Activated T-cell treated with anti-CD3 and anti-CD28 coated beads, Interleukin-2, amount 50 U/mL, for 72 hours (primary cell): ENCODE data around the gene GDPD3. TPM values are rescaled to one million over a fixed set of nuclear protein-coding genes. Genes with fewer than 3 reads are reported as not detected.

ENCODE experiments used
- ATAC-seq, 2 donors: fragments of 150-1000 bp; cut with Tn5 transposase; replicated peaks in 1 of 2; 2 replicates each; pipeline ENCODE4 v1.10.0; 2021; ENCODE audit warnings: moderate library complexity in 2 of 2, mild to moderate bottlenecking in 1 of 2
- DNase-seq, 2 donors: peaks; one replicate each; pipeline ENCODE4 v3.0.0; 2021 to 2022; ENCODE audit warnings: mixed read lengths in 1 of 2
- H3K27ac Mint-ChIP-seq: one replicate; pipeline ENCODE4 v1.8.0; 2022; ENCODE audit warnings: mild to moderate bottlenecking, moderate library complexity, mixed read lengths
- H3K27me3 Mint-ChIP-seq: one replicate; pipeline ENCODE4 v1.8.0; 2022; ENCODE audit warnings: low read depth, mixed read lengths
- H3K36me3 Mint-ChIP-seq, 2 donors: one replicate each; pipeline ENCODE4 v1.8.0; 2022; ENCODE audit warnings: mixed read lengths in 2 of 2, mild to moderate bottlenecking in 1 of 2; ENCODE audit not compliant: insufficient read depth in 2 of 2
- H3K4me1 Mint-ChIP-seq: one replicate; pipeline ENCODE4 v1.8.0; 2022; ENCODE audit warnings: low read depth, mixed read lengths
- H3K4me3 Mint-ChIP-seq, 2 donors: one replicate each; pipeline ENCODE4 v1.8.0; 2022; ENCODE audit warnings: mild to moderate bottlenecking in 2 of 2, mixed read lengths in 2 of 2, moderate library complexity in 2 of 2
- H3K9me3 Mint-ChIP-seq, 2 donors: one replicate each; pipeline ENCODE4 v1.8.0; 2022; ENCODE audit warnings: mixed read lengths in 2 of 2
- total RNA-seq, 2 donors: library from RNA; stranded (reverse); gene quantifications; one replicate each; pipeline ENCODE4 v1.2.3, GENCODE V29; 2022

The GDPD3 gene, protein sequence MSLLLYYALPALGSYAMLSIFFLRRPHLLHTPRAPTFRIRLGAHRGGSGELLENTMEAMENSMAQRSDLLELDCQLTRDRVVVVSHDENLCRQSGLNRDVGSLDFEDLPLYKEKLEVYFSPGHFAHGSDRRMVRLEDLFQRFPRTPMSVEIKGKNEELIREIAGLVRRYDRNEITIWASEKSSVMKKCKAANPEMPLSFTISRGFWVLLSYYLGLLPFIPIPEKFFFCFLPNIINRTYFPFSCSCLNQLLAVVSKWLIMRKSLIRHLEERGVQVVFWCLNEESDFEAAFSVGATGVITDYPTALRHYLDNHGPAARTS
- total RNA-seq = 10 to 100 TPM; 13.9 to 20.5 TPM

DNA sequence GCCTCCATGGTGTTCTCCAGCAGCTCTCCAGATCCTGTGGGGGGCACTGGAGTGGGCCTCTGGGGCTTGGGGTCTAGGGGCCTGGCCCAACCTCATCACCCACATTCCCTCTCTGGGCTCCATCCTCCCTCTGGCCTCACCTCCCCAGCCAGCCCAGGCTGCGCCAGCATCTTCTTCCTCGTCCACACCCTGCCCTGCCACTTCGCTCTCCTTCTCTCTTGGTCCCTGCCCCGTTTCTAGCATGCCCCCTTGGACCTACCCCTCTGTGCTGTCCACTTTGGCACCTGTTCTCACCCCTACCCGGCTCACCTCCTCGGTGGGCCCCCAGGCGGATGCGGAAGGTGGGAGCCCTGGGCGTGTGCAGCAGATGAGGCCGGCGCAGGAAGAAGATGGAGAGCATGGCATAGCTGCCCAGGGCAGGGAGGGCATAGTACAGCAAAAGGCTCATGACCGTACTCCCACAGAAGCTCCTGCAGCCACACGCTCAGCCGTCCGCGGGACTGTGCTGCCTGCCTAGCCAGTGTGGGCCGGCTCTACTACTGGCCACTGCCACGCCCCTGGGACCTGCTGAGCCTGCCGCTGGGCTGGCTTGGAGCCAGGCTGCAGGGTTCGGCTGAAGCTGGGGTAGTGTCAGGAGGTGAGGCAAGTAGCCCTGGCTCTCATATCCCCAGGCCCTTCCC, at the start of gene GDPD3:
TSS of gene GDPD3 (minus strand) at position 507 of the 680 bp plus-strand sequence. CDS start at position 448, 59 bp downstream.
- no peak for DNase-seq
- peak in 1 of 2 donors; percentile 12 for ATAC-seq
- Mint-ChIP-seq H3K36me3 (peaks cover 0 to 2% of the 10 kb centered on the region in 2 donors), H3K9me3 (no peaks in the 10 kb centered on the region), H3K4me1 (peaks cover 10% of the 10 kb centered on the region), H3K27ac (no peak within 1 kb of the TSS), H3K27me3 (no peaks in the 10 kb centered on the region), H3K4me3 (no peak within 1 kb of the TSS)

DNA sequence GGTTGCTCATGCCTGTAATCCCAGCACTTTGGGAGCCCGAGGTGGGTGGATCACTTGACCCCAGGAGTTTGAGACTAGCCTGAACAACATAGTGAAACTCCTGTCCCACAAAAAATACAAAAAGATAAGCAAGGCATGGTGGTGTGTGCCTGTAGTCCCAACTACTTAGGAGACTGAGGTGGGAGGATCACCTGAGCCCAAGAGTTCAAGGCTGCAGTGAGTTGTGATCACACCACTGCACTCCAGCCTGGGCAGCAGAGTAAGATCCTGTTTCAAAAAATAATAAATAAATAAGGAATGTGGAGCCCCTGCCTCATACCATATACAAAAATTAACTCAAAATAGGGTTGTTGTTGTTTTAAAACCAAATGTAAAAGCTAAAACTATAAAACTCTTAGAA, 43.9 kb upstream of the GDPD3 start:
- H3K4me3 Mint-ChIP-seq = no peak overlapping the region
- ATAC-seq (no peak), DNase-seq (no peak)
- H3K36me3 Mint-ChIP-seq = no peaks in the 10 kb centered on the region
- no peaks in the 10 kb centered on the region for H3K9me3 Mint-ChIP-seq
- H3K4me1 Mint-ChIP-seq = no peaks in the 10 kb centered on the region
- no peak overlapping the region for H3K27ac Mint-ChIP-seq
- H3K27me3 Mint-ChIP-seq = no peaks in the 10 kb centered on the region

DNA sequence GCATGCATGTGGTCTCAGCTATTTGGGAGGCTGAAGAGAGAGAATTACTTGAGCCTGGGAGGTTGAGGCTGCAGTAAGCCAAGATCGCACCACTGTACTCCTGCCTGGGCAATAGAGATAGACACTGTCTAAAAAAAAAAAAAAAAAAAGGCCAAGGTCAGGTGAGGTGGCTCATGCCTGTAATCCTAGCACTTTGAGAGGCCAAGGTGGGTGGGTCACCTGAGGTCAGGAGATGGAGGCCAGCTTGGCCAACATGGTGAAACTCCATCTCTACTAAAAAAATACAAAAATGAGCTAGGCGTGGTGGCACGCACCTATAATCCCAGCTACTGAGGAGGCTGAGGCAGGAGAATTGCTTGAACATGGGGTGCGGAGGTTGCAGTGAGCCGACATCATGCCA, 41.9 kb upstream of the GDPD3 start:
- H3K27me3 Mint-ChIP-seq = no peaks in the 10 kb centered on the region
- no peak overlapping the region for H3K27ac Mint-ChIP-seq
- H3K4me1 Mint-ChIP-seq = no peaks in the 10 kb centered on the region
- no peaks in the 10 kb centered on the region for H3K36me3 Mint-ChIP-seq
- no peak overlapping the region for H3K4me3 Mint-ChIP-seq
- DNase-seq (no peak), ATAC-seq (no peak)
- no peaks in the 10 kb centered on the region for H3K9me3 Mint-ChIP-seq

DNA sequence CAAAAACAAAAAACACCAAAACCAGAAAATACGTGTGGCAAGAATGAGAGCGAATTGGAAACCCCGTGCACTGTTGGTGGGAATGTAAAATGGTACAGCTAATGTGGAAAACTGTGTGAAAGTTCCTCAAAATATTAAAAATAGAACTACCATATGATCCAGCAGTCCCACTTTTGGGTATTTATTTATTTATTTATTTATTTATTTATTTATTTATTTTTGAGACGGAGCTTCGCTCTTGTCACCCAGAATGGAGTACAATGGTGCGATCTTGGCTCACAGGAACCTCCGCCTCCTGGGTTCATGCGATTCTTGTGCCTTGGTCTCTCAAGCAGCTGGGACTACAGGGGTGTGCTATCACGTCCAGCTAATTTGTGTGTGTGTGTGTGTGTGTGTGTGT, 39.2 kb upstream of the GDPD3 start:
- DNase-seq (no peak), ATAC-seq (no peak)
- peaks cover 3% of the 10 kb centered on the region in 2 donors for H3K9me3 Mint-ChIP-seq
- H3K27ac Mint-ChIP-seq = no peak overlapping the region
- no peak overlapping the region for H3K4me3 Mint-ChIP-seq
- H3K4me1 Mint-ChIP-seq = no peaks in the 10 kb centered on the region
- H3K27me3 Mint-ChIP-seq = no peaks in the 10 kb centered on the region
- peaks cover 3 to 9% of the 10 kb centered on the region in 2 donors for H3K36me3 Mint-ChIP-seq

DNA sequence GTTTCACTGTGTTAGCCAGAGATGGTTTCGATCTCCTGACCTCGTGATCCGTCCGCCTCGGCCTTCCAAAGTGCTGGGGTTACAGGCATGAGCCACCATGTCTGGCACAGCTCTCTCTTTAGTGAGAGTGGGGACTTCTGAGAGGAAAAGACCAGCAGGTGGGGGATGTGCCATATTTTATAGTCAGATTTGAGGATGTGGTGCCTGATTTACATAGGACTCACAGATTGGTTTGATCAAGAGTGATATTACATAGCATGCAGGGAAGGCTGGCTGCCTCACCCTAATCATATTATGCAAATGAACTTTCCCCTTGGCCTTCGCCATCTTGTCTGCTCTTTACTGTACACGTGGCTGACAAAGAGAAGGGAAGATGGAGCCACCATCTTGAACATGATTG, 37.8 kb upstream of the GDPD3 start:
- no peaks in the 10 kb centered on the region for H3K4me1 Mint-ChIP-seq
- H3K9me3 Mint-ChIP-seq = peaks cover 3% of the 10 kb centered on the region in 2 donors
- ATAC-seq (no peak), DNase-seq (no peak)
- H3K4me3 Mint-ChIP-seq = no peak overlapping the region
- H3K36me3 Mint-ChIP-seq = peaks cover 3 to 9% of the 10 kb centered on the region in 2 donors
- no peak overlapping the region for H3K27ac Mint-ChIP-seq
- H3K27me3 Mint-ChIP-seq = no peaks in the 10 kb centered on the region

DNA sequence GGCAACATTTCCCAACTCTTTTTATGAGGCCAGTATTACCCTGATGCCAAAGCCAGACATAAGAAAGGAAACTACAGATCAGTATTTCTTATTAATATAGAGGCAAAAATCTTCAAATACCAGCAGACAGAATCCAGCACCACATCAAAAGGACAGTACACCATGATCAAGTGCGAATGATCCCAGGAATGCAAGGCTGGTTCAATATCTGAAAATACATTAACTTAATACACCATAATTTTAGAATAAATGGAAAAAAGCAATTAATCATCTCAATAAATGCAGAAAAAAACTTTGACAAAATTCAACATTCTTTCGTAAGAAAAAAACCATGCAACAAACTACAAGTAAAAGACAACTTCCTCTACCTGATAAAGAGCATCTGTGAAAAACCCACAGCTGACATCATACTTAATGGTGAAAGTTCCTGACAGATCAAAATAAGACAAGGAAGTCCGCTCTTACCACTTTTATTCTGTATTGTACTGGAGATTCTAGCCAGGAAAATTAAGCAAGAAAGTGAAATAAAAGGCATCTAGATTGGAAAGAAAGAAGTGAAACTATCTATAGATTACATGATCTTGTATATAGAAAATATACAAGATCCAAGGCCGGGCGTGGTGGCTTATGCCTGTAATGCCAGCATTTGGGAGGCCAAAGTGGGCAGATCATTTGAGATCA, 36.1 kb upstream of the GDPD3 start:
- DNase-seq = no peak
- no peak overlapping the region for H3K27ac Mint-ChIP-seq
- no peak for ATAC-seq
- H3K4me3 Mint-ChIP-seq = no peak overlapping the region
- H3K36me3 Mint-ChIP-seq = peaks cover 3 to 9% of the 10 kb centered on the region in 2 donors
- H3K9me3 Mint-ChIP-seq = peaks cover 3% of the 10 kb centered on the region in 2 donors
- H3K4me1 Mint-ChIP-seq = no peaks in the 10 kb centered on the region
- no peaks in the 10 kb centered on the region for H3K27me3 Mint-ChIP-seq

DNA sequence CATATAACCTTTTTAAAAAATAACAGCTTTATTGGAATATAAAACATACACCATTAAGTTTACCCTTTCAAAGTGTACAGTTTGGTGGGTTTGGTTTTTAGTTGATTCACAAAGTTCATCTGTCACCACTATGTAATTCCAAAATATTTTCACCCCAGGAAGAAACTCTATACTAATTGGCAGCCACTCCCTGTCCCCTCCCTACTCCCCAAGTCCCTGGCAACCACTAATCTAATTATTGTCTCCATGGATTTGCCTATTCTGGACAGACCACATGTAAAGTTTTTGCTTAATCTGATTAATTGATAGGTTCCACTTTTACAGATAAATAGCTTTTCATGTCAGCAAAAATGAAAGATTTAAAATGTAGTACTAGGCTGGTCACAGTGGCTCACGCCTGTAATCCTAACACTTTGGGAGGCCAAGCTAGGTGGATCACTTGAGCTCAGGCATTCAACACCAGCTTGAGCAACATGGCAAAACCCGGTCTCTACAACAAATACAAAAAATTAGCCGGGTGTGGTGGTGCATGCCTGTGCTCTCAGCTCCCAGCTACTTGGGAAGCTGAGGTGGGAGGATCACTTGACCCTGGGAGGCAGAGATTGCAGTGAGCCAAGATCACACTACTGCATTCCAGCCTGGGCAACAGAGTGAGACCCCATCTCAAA, 34.6 kb upstream of the GDPD3 start:
- ATAC-seq (no peak), DNase-seq (no peak)
- no peaks in the 10 kb centered on the region for H3K27me3 Mint-ChIP-seq
- H3K9me3 Mint-ChIP-seq = peaks cover 3% of the 10 kb centered on the region in 2 donors
- no peak overlapping the region for H3K27ac Mint-ChIP-seq
- H3K4me3 Mint-ChIP-seq = no peak overlapping the region
- peaks cover 3 to 9% of the 10 kb centered on the region in 2 donors for H3K36me3 Mint-ChIP-seq
- H3K4me1 Mint-ChIP-seq = peaks cover 7% of the 10 kb centered on the region

DNA sequence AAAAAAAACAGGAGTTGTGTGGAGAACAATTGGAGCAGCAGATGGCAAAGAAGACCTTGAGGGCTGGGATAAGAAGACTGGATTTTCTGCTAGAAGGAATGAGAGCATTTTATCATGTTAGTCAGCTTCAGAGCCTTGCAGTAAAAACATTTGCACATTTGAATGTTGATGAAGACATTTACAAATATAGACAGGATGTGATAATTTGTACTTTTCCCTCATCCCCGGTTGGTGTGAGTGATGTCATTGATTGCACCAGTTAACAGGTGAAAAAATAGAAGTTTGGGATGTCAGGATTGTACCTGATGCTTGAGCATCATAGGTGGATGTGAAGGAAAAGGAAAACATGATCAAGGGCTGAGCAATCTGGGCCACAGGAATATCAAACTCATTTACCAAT, 32.3 kb upstream of the GDPD3 start:
- Mint-ChIP-seq H3K36me3 (peaks cover 3 to 9% of the 10 kb centered on the region in 2 donors), H3K27ac (no peak overlapping the region), H3K27me3 (no peaks in the 10 kb centered on the region), H3K9me3 (peaks cover 3% of the 10 kb centered on the region in 2 donors), H3K4me3 (no peak overlapping the region), H3K4me1 (peaks cover 18% of the 10 kb centered on the region)
- ATAC-seq (no peak), DNase-seq (no peak)

DNA sequence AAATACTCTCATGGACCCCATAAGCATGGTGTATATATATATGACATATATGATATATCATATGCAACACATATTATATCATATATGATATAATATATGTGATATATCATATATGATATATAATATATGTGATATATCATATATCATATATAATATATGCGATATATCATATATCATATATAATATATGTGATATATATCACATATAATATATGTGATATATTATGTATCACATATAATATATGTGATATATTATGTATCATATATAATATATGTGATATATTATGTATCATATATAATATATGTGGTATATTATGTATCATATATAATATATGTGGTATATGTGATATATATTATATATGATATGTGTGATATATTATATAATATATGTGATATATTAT, 31.6 kb upstream of the GDPD3 start:
- no peak for ATAC-seq
- no peak overlapping the region for H3K4me3 Mint-ChIP-seq

DNA sequence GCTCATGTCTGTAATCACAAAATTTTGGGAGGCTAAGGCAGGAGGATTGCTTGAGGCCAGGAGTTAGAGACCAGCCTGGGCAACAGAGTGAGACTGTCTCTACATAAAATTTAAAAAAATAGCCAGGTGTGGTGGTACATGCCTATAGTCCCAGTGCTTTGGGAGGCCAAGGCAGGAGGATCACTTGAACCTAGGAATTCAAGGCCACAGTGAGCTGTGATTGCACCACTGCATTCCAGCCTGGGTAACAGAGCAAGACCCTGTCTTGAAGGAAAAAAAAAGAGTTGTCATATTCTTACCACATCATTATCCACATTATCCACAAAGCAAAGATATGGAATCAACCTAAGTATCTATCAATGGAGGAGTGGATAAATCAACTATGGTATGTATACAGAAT, 30.7 kb upstream of the GDPD3 start:
- Mint-ChIP-seq H3K9me3 (no peaks in the 10 kb centered on the region), H3K4me1 (peaks cover 33% of the 10 kb centered on the region), H3K4me3 (no peak overlapping the region), H3K27me3 (no peaks in the 10 kb centered on the region), H3K27ac (no peak overlapping the region), H3K36me3 (peaks cover 0 to 2% of the 10 kb centered on the region in 2 donors)
- ATAC-seq (no peak), DNase-seq (no peak)

More for the DNA sequence above, 31.6 kb upstream of the GDPD3 start:
- no peak for DNase-seq
- Mint-ChIP-seq H3K36me3 (peaks cover 3 to 9% of the 10 kb centered on the region in 2 donors), H3K4me1 (peaks cover 24% of the 10 kb centered on the region), H3K27ac (no peak overlapping the region), H3K27me3 (no peaks in the 10 kb centered on the region), H3K9me3 (peaks cover 3% of the 10 kb centered on the region in 2 donors)

DNA sequence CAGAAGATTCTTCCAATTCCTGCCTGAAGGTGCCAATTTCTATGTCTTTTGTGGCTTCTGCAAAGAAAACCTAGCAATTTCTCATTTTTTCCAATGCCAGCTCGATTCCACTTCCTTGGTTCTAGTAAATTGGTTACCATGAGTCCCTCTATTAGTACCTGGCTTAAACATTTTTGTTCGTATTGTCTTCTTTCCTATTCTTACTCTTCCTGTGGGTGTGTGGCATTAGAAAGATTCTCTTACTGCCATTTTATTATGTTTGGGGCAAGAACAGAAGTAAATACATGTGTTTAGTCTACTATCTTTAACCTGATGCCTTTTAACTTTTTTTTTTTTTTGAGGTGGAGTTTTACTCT, 30.0 kb upstream of the GDPD3 start:
- Mint-ChIP-seq H3K27me3 (no peaks in the 10 kb centered on the region), H3K27ac (peak overlapping the region; percentile 28), H3K4me3 (no peak overlapping the region), H3K9me3 (no peaks in the 10 kb centered on the region), H3K36me3 (no peaks in the 10 kb centered on the region), H3K4me1 (peaks cover 38% of the 10 kb centered on the region)
- ATAC-seq = no peak
- DNase-seq = no peak

DNA sequence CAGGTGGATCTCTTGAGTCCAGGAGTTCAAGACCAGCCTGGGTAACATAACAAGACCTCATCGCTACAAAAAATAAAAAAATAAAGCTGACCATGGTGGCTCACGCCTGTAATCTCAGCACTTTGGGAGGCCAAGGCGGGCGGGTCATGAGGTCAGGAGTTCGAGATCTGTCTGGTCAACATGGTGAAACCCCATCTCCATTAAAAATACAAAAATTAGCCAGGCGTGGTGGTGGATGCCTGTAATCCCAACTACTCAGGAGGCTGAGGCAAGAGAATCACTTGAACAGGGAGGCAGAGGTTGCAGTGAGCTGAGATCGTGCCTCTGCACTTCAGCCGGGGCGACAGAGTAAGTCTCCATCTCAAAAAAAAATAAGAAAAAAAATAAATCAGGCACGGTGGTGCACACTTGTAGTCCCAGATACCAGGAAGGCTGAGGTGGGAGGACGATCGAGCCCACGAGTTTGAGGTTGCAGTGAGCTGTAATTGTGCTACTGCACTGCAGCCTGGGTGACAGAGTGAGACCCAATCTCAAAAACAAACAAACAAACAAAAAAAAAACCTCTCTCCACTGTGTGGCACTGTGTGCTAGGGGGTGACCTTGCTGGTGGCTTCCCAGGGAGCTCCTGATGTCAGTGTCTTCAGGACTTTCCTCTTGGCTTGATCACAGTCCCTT, 29.5 kb upstream of the GDPD3 start:
- ATAC-seq = peak; percentile 67 to 73
- Mint-ChIP-seq H3K36me3 (no peaks in the 10 kb centered on the region), H3K27me3 (no peaks in the 10 kb centered on the region), H3K9me3 (no peaks in the 10 kb centered on the region), H3K4me1 (peaks cover 38% of the 10 kb centered on the region), H3K4me3 (no peak overlapping the region), H3K27ac (peak overlapping the region; percentile 28)
- DNase-seq = peak; percentile 15 to 23
